HFFc6 (cell line): ENCODE measurements around the gene RMI2. TPM values are rescaled to one million over a fixed set of nuclear protein-coding genes. Genes with fewer than 3 reads are reported as not detected.

Source experiments
- DNase-seq: peaks from one replicate; pipeline ENCODE4 v3.0.0-alpha.2; 2018
- H3K27ac Mint-ChIP-seq: 2 replicates; pipeline ENCODE4 v1.8.0; 2020; ENCODE audit warnings: mild to moderate bottlenecking, mixed read lengths
- H3K27me3 Mint-ChIP-seq: 2 replicates; pipeline ENCODE4 v1.8.0; 2021; ENCODE audit warnings: mild to moderate bottlenecking, moderate library complexity, mixed read lengths; ENCODE audit not compliant: insufficient read depth
- H3K36me3 Mint-ChIP-seq: 2 replicates; pipeline ENCODE4 v1.8.0; 2021; ENCODE audit warnings: low read depth, mixed read lengths
- H3K4me1 Mint-ChIP-seq: 2 replicates; pipeline ENCODE4 v1.8.0; 2020; ENCODE audit warnings: low read depth, mixed read lengths
- H3K4me3 Mint-ChIP-seq: 2 replicates; pipeline ENCODE4 v1.8.0; 2020; ENCODE audit warnings: mild to moderate bottlenecking, moderate library complexity, mixed read lengths
- H3K9me3 Mint-ChIP-seq: 2 replicates; pipeline ENCODE4 v1.8.0; 2020; ENCODE audit warnings: mild to moderate bottlenecking, mixed read lengths
- CTCF ChIP-seq: fragments of 200-600 bp; sonication (generic); IDR thresholded peaks from 2 replicates; pipeline ENCODE4 v1.5.0; 2021; ENCODE audit warnings: antibody characterized with exemption, mild to moderate bottlenecking
- total RNA-seq, 6 experiments: library from RNA; stranded (reverse); fragmentation: NEBNext Ultra II Directional; extraction: Animal tissue kit (Norgen Biotek cat#: 25700); gene quantifications; 2 replicates in 1 of 6; 3 replicates in 5 of 6; pipeline ENCODE4 v1.2.3, GENCODE V29; 2021

Gene RMI2
- total RNA-seq, 6 experiments from 2014 or later: 7.3 to 16.2 (median 14.2) TPM

- no peak overlapping the region for H3K27ac Mint-ChIP-seq
- peaks cover 3% of the 10 kb centered on the region; the same call in 1 of the 2 replicates for H3K27me3 Mint-ChIP-seq
- TF ChIP-seq CTCF: no peak
- H3K4me3 Mint-ChIP-seq: no peak overlapping the region
- DNase-seq: no peak
- peaks cover 28% of the 10 kb centered on the region for H3K4me1 Mint-ChIP-seq
- no peaks in the 10 kb centered on the region; the same call in 1 of the 2 replicates for H3K36me3 Mint-ChIP-seq
- peaks cover 4% of the 10 kb centered on the region; the same call in 1 of the 2 replicates for H3K9me3 Mint-ChIP-seq
These were observed 35.6 kb downstream of the RMI2 start for GRCh38 chr16:11380836-11381235.

DNA sequence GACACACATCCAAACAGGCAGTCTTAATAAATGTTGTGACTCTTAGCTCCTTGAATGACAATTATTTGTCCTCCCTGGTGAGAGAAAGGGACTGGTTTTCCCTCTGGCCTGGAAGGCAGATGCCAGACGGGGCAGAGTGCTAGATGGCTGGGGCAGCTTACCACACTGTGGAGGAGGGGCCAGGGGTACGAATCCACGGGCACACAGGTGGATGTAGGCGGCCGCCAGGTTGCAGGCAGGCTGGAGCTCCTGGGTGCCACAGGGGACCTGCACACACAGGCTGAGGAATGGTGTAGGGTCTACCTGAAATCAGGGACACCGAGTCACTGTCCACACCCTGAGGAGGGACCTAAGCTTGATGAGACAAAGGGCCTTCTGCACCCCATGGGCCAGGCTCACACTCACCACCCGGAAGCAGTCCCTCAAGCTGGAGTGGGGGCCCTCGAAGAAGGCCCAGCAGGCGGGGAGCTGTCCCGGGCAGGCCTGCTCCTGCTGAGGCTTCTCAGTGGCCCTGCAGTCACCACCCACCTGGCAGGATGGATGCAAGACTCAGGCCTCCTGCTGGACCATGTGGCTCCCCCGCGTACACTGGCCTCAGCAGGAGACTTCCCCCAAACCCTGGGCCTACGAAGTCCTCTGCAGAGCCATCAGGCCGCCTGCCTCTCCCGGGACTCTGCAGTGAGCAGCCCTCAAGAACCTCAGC is 38.4 kb downstream of the RMI2 start:
- peaks cover 4% of the 10 kb centered on the region; the same call in 1 of the 2 replicates for H3K9me3 Mint-ChIP-seq
- no peaks in the 10 kb centered on the region; the same call in 1 of the 2 replicates for H3K36me3 Mint-ChIP-seq
- no peak overlapping the region for H3K4me3 Mint-ChIP-seq
- no peak for DNase-seq
- peaks cover 13% of the 10 kb centered on the region for H3K4me1 Mint-ChIP-seq
- TF ChIP-seq CTCF: no peak
- peaks cover 3% of the 10 kb centered on the region; the same call in 1 of the 2 replicates for H3K27me3 Mint-ChIP-seq
- no peak overlapping the region for H3K27ac Mint-ChIP-seq

GRCh38 chr16:11384184-11384955 is 39.1 kb downstream of the RMI2 start:
- H3K4me1 Mint-ChIP-seq: peaks cover 6% of the 10 kb centered on the region
- no peaks in the 10 kb centered on the region for H3K36me3 Mint-ChIP-seq

GRCh38 chr16:11384956-11385586 is 39.8 kb downstream of the RMI2 start:
- no peak for DNase-seq
- no peak for TF ChIP-seq CTCF

More at GRCh38 chr16:11384184-11384955, 39.1 kb downstream of the RMI2 start:
- Mint-ChIP-seq H3K4me3 (no peak overlapping the region), H3K27me3 (peaks cover 3% of the 10 kb centered on the region; the same call in 1 of the 2 replicates), H3K27ac (no peak overlapping the region), H3K9me3 (peaks cover 2% of the 10 kb centered on the region; the same call in 1 of the 2 replicates)
- DNase-seq: no peak
- no peak for TF ChIP-seq CTCF

DNA sequence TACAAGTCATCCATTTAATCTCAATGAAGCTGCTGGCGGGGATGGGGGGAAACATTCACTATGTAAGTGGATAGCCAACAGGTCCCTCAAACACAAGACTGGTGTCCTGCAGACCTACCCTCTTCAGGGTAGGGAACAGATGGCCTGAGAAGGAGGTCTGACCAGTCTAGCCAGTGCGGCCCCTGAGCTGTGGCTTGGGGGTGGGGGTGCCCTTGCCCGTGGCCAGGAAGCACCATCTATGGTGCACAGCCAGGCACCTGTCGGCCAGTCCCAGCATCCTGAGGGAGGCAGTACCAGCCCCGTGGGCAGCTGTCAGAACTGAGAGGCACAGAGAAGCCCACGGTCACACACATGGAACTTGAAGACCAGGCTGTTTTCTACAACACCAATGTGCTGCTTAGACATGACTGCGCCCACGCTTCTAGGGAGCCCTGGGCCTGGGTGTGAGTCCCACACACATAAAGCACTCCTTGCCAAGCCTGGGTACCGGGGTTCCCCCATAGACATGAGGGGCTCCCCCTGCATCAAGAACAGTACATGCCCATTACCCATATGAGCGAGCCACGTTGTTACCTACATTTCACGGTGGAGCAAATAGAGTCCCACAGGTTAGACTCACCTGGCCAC is 40.9 kb downstream of the RMI2 start:
- Mint-ChIP-seq H3K27me3 (peaks cover 3% of the 10 kb centered on the region; the same call in 1 of the 2 replicates), H3K4me3 (no peak overlapping the region), H3K9me3 (no peaks in the 10 kb centered on the region), H3K4me1 (peaks cover 4% of the 10 kb centered on the region; the same call in 1 of the 2 replicates), H3K27ac (no peak overlapping the region), H3K36me3 (no peaks in the 10 kb centered on the region)
- TF ChIP-seq CTCF: no peak
- DNase-seq: no peak

More at GRCh38 chr16:11384956-11385586, 39.8 kb downstream of the RMI2 start:
- Mint-ChIP-seq H3K4me3 (no peak overlapping the region), H3K36me3 (no peaks in the 10 kb centered on the region), H3K27me3 (peaks cover 3% of the 10 kb centered on the region; the same call in 1 of the 2 replicates), H3K4me1 (no peaks in the 10 kb centered on the region), H3K27ac (no peak overlapping the region), H3K9me3 (no peaks in the 10 kb centered on the region)
